GM23338 (cell line): ENCODE results near the gene CASKIN2. TPM values are rescaled to one million over a fixed set of nuclear protein-coding genes. Genes with fewer than 3 reads are reported as not detected.
A peak's percentile ranks its signal among the peaks of the same experiment; 100 is the strongest.

Experiments
- ATAC-seq: fragments of 200-7000 bp; cut with Tn5 transposase; 3 replicates; pipeline ENCODE4 v1.9.1; 2020
- DNase-seq: peaks from one replicate; pipeline ENCODE4 v3.0.0-alpha.2; 2015; ENCODE audit warnings: low spot score
- H2AFZ ChIP-seq: fragments of 200-600 bp; sonication (generic); 2 replicates; pipeline ENCODE4 v1.8.0; 2016; ENCODE audit warnings: antibody characterized with exemption, mild to moderate bottlenecking, moderate library complexity
- H3F3A ChIP-seq: fragments of 200-600 bp; sonication (generic); replicated peaks from 2 replicates; pipeline ENCODE4 v1.8.0; 2017; ENCODE audit warnings: antibody characterized with exemption, mixed run types, low read depth
- H3K27ac ChIP-seq: fragments of 200-600 bp; sonication (generic); 2 replicates; pipeline ENCODE4 v1.6.1; 2016; ENCODE audit warnings: low read depth
- H3K27me3 ChIP-seq: fragments of 200-600 bp; sonication (generic); 2 replicates; pipeline ENCODE4 v1.8.0; 2016; ENCODE audit warnings: mild to moderate bottlenecking, mixed run types, moderate library complexity; ENCODE audit not compliant: insufficient read depth
- H3K36me3 ChIP-seq: fragments of 200-600 bp; sonication (generic); 2 replicates; pipeline ENCODE4 v1.8.0; 2016; ENCODE audit warnings: mild to moderate bottlenecking; ENCODE audit not compliant: insufficient read depth
- H3K4me1 ChIP-seq: fragments of 200-600 bp; sonication (generic); 2 replicates; pipeline ENCODE4 v1.8.0; 2016; ENCODE audit warnings: mild to moderate bottlenecking, moderate library complexity; ENCODE audit not compliant: insufficient read depth
- H3K4me2 ChIP-seq: fragments of 200-600 bp; sonication (generic); 2 replicates; pipeline ENCODE4 v1.7.1; 2017; ENCODE audit warnings: mixed run types
- H3K4me3 ChIP-seq: fragments of 200-600 bp; sonication (generic); 2 replicates; pipeline ENCODE4 v1.6.1; 2016; ENCODE audit warnings: mixed run types
- H3K79me2 ChIP-seq: fragments of 200-600 bp; sonication (generic); replicated peaks from 2 replicates; pipeline ENCODE4 v1.8.0; 2017; ENCODE audit warnings: mild to moderate bottlenecking; ENCODE audit not compliant: insufficient read depth
- H3K9me2 ChIP-seq: fragments of 200-600 bp; sonication (generic); 2 replicates; pipeline ENCODE4 v1.8.0; 2017; ENCODE audit not compliant: insufficient read depth
- H4K20me1 ChIP-seq: fragments of 200-600 bp; sonication (generic); replicated peaks from 2 replicates; pipeline ENCODE4 v1.8.0; 2017; ENCODE audit warnings: mild to moderate bottlenecking; ENCODE audit not compliant: insufficient read depth
- H3K27ac Mint-ChIP-seq: 2 replicates; pipeline ENCODE4 v1.8.0; 2020; ENCODE audit warnings: inconsistent platforms, mild to moderate bottlenecking, moderate library complexity, mixed read lengths
- H3K27me3 Mint-ChIP-seq: 3 replicates; pipeline ENCODE4 v1.8.0; 2022; ENCODE audit warnings: low read depth, mild to moderate bottlenecking, moderate library complexity, mixed read lengths, inconsistent platforms; ENCODE audit not compliant: insufficient read depth, poor library complexity
- H3K36me3 Mint-ChIP-seq: 3 replicates; pipeline ENCODE4 v1.8.0; 2021; ENCODE audit warnings: low read depth, mild to moderate bottlenecking, inconsistent platforms, moderate library complexity, mixed read lengths
- H3K4me1 Mint-ChIP-seq: 3 replicates; pipeline ENCODE4 v1.8.0; 2020; ENCODE audit warnings: mild to moderate bottlenecking, inconsistent platforms, mixed read lengths
- H3K4me3 Mint-ChIP-seq: 3 replicates; pipeline ENCODE4 v1.8.0; 2021; ENCODE audit warnings: moderate library complexity, mild to moderate bottlenecking, inconsistent platforms, mixed read lengths
- H3K9me3 Mint-ChIP-seq: 3 replicates; pipeline ENCODE4 v1.8.0; 2020; ENCODE audit warnings: moderate library complexity, mild to moderate bottlenecking, inconsistent platforms, mixed read lengths
- CREB1 ChIP-seq: fragments of 250-450 bp; sonication (Bioruptor Pico); IDR thresholded peaks from 2 replicates; pipeline ENCODE4 v1.5.0; 2020; ENCODE audit warnings: low read depth, mild to moderate bottlenecking, moderate library complexity
- CTCF ChIP-seq, 2 experiments: fragments of 200-600 bp in 1 of 2; sonication (generic) in 1 of 2; conservative IDR thresholded peaks; 2 replicates each; pipeline versions ENCODE4 v1.5.1 to v1.6.1; 2016 to 2017; ENCODE audit warnings: antibody characterized with exemption in 2 of 2, low read depth in 2 of 2, mild to moderate bottlenecking in 2 of 2, moderate library complexity in 1 of 2
- ETS1 ChIP-seq: IDR thresholded peaks from 2 replicates; pipeline ENCODE4 v1.6.1; 2016; ENCODE audit warnings: antibody characterized with exemption
- EZH2 ChIP-seq: fragments of 200-600 bp; sonication (generic); IDR thresholded peaks from one replicate; pipeline ENCODE4 v1.8.0; 2017; ENCODE audit warnings: antibody characterized with exemption, mild to moderate bottlenecking, low read depth; ENCODE audit not compliant: unreplicated experiment
- EZH2phosphoT487 ChIP-seq: fragments of 200-600 bp; sonication (generic); IDR thresholded peaks from one replicate; pipeline ENCODE4 v1.8.1; 2018; ENCODE audit warnings: antibody characterized with exemption; ENCODE audit not compliant: unreplicated experiment
- JUNB ChIP-seq: IDR thresholded peaks from one replicate; pipeline ENCODE4 v1.6.1; 2016; ENCODE audit warnings: antibody characterized with exemption; ENCODE audit not compliant: unreplicated experiment
- NANOG ChIP-seq: IDR thresholded peaks from 2 replicates; pipeline ENCODE4 v1.6.1; 2016; ENCODE audit warnings: antibody characterized with exemption, borderline replicate concordance
- POLR2AphosphoS5 ChIP-seq: IDR thresholded peaks from 2 replicates; pipeline ENCODE4 v1.6.1; 2016; ENCODE audit warnings: antibody characterized with exemption, low read depth
- REST ChIP-seq: IDR thresholded peaks from one replicate; pipeline ENCODE4 v1.6.1; 2018; ENCODE audit warnings: antibody characterized with exemption; ENCODE audit not compliant: unreplicated experiment
- STAT1 ChIP-seq: IDR thresholded peaks from one replicate; pipeline ENCODE4 v1.6.1; 2016; ENCODE audit warnings: antibody characterized with exemption; ENCODE audit not compliant: unreplicated experiment
- ZNF114 ChIP-seq: fragments of 250-450 bp; sonication (Bioruptor Pico); IDR thresholded peaks from 2 replicates; pipeline ENCODE4 v1.5.0; 2020; ENCODE audit warnings: mild to moderate bottlenecking, moderate library complexity
- ZNF331 ChIP-seq: fragments of 250-450 bp; sonication (Bioruptor Pico); IDR thresholded peaks from 2 replicates; pipeline ENCODE4 v1.5.0; 2020; ENCODE audit warnings: low read depth, mild to moderate bottlenecking, moderate library complexity
- ZNF462 ChIP-seq: fragments of 250-450 bp; sonication (Bioruptor Pico); IDR thresholded peaks from 2 replicates; pipeline ENCODE4 v1.5.0; 2020; ENCODE audit warnings: mild to moderate bottlenecking, moderate library complexity
- polyA plus RNA-seq: library from polyadenylated mRNA; unstranded; fragments of >200 nt; fragmentation: Nextera tagmentation; extraction: Ambion mirVana; gene quantifications from 2 replicates; pipeline ENCODE4 v1.2.1, GENCODE V29; 2016
- total RNA-seq: library from RNA; depleted of rRNA; stranded (reverse); fragments of >200 nt; shearing (Covaris generic); gene quantifications from 2 replicates; pipeline ENCODE4 v1.2.3, GENCODE V29; 2014

The CASKIN2 gene
- total and polyA plus RNA-seq, 2 experiments from 2014 or later: 4.9 to 21.5 TPM

- H3F3A ChIP-seq: peaks cover 15% of the 10 kb centered on the region
- peak overlapping the region; percentile 82 for H3K4me3 ChIP-seq
- peaks cover 26% of the 10 kb centered on the region for H3K27me3 Mint-ChIP-seq
- ATAC-seq (peak; percentile 12), DNase-seq (peak; percentile 68)
- peak overlapping the region; percentile 98 for H3K4me2 ChIP-seq
- H3K27me3 ChIP-seq: peaks cover 6% of the 10 kb centered on the region; the same call in 1 of the 2 replicates
- H3K4me1 Mint-ChIP-seq: peaks cover 23% of the 10 kb centered on the region
- H3K4me3 Mint-ChIP-seq: peak overlapping the region; percentile 85
- H3K27ac ChIP-seq: no peak overlapping the region
- H3K9me3 Mint-ChIP-seq: no peaks in the 10 kb centered on the region
- peaks cover 15% of the 10 kb centered on the region for H3K36me3 Mint-ChIP-seq
- no peaks in the 10 kb centered on the region for H3K36me3 ChIP-seq
- H3K4me1 ChIP-seq: peaks cover 15% of the 10 kb centered on the region; the same call in 1 of the 2 replicates
- H3K27ac Mint-ChIP-seq: no peak overlapping the region
- H3K9me2 ChIP-seq: no peaks in the 10 kb centered on the region
- H2AFZ ChIP-seq: peak overlapping the region; percentile 80; the same call in 1 of the 2 replicates
- TF ChIP-seq JUNB (no peak), ZNF114 (CRISPR knock-in tag) (no peak), CTCF (conservative IDR thresholded peaks at IDR 0.05; ENCODE audit: low read depth in 2 of 2) (no peak), EZH2phosphoT487 (no peak), NANOG (no peak), REST (no peak), CREB1 (CRISPR knock-in tag) (no peak), STAT1 (no peak), ETS1 (no peak), ZNF462 (CRISPR knock-in tag) (no peak), POLR2AphosphoS5 (no peak), ZNF331 (CRISPR knock-in tag) (no peak), EZH2 (no peak)
- H3K79me2 ChIP-seq: peaks cover 20% of the 10 kb centered on the region
- H4K20me1 ChIP-seq: peaks cover 16% of the 10 kb centered on the region
These were observed 11.4 kb upstream of the CASKIN2 start for GRCh38 chr17:75526555-75527270.
